ENCODE results near the gene HAUS3.
A peak's percentile ranks its signal among the peaks of the same experiment; 100 is the strongest.

The HAUS3 gene

DNA sequence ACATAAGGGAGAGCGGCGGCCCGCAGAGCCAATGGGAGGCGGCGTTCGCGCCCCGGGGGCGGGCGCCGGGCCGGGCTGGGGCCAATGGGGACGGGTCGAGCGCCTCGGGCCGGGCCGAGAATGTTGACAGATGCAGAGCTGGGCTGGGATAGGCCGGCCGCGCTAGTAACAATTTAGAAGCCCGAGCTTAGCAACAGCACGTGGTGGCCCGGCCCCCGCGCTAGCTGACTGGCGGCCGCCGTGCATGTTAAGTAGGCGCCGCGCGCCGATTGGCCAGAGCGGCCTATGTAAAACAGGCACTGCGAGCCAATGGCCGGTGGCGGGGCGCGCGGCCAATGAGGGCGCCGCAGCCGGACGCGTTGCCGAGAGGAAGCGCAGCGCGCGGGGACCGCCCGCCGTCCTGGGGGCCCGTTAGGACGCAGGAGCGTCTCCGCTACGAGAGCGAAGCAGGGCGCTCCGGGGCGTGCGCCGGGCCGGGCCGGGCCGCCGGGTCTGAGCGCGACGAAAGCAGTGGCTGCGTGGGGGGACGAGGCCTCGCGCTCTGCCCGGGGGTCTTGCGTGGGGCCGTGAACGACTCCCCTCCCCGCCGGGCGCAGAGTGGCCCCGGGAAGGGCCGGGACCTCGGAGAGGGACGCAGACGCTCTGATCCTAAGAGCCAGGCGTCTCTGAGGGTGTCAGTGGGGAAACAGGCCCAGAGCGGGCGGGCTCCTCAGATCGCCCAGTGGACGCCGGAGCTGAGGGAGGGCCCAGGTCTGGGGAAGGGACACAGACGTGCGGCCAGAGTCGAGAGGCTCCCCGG is 20.4 kb upstream of the HAUS3 start:
- DNase-seq (ENCODE audit: low spot score) = peak; percentile 99

DNA sequence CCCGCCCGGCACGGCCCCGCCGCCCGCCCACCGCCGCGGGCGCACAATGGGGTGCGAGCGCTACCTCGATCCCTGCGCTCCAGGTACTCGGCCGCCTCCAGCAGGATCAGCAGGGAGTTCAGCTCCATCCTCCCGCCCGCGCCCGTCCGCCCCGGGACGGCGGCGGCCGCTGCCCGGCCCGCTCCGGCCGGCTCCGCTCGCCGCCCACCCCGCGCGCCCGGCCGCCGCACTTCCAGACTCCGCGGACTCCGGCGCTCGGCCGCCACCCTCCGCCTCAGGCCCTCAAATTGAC is 19.9 kb upstream of the HAUS3 start, which contains the start of gene MXD4:
MXD4 (minus strand) TSS at position 257 of the 292 bp plus-strand sequence; CDS start at position 128, 129 bp downstream.
- DNase-seq (ENCODE audit: low spot score) = no peak

DNA sequence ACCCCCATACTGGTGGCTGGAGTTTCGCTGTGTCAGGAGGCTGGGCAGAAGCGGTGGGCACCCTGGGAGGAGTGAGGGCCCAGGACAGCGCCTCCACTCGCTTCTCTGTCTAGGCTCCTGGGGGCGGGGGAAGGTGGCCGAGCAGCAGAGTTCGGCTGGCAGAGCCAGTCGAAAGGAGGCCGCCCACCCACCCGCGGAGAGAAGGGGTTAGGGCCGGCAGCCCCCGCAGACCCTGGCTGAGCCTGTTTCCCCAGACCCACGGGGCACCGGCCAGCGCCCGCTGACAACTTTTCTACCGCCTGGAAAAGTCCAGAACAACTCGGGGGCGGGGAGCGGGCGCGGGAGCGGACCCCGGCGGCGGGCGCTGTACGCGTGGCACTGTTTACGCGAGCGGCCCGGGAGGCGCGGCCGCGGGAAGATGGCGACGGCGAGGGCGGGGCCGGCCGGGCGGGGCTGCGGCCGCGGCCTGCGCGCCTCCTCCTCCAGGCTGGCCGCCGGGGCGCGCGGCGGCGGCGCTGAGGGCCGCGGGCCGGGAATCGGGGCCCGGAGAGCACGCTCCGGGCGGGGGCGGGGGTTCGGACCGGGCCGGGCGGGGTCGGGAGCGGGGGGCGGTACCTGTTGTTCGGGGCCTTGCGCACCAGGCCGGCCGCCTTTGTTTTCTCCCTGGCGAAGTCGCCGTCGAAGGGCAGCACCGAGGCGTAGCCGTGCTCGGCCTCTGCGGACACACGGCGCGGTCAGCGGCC is 19.4 kb upstream of the HAUS3 start:
- peak; percentile 91 for DNase-seq (ENCODE audit: low spot score)

DNA sequence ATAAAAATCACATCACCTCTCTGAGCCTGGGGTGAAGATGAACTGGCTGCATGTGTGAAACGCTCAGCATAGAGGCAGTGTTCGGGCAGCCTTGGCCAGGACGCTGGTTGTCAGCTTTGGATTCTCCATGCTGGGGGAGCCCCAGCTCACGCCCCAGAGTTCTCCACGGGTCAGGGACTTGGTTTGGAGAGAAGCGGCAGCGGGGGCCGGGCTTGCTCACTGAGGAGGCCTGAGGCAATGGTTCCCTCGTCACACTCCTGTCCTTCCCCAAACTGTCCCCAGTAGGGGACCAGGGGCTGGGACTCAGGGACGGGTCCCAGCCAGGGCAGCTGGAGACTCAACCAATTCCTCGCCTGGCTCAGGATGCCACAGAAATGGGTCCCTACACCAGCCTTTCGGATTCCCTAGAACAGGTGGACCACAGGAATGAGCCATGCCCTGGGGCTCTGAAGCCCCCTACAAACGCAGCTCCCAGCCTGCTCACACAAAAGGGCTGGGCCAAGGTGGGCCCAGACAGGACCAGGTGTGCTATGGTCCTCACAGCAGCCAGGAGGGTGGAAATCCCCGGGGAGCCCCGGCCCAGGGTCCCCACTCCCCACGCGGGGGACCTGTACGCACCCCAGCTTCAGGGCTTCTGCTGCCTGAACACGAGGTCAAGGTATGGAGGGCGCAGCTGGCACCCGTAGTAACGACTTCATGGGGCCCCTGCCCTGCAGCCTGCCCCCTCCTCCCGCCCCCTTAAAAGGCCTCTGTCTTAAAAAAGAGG is 18.6 kb upstream of the HAUS3 start:
- DNase-seq (ENCODE audit: low spot score) = no peak

DNA sequence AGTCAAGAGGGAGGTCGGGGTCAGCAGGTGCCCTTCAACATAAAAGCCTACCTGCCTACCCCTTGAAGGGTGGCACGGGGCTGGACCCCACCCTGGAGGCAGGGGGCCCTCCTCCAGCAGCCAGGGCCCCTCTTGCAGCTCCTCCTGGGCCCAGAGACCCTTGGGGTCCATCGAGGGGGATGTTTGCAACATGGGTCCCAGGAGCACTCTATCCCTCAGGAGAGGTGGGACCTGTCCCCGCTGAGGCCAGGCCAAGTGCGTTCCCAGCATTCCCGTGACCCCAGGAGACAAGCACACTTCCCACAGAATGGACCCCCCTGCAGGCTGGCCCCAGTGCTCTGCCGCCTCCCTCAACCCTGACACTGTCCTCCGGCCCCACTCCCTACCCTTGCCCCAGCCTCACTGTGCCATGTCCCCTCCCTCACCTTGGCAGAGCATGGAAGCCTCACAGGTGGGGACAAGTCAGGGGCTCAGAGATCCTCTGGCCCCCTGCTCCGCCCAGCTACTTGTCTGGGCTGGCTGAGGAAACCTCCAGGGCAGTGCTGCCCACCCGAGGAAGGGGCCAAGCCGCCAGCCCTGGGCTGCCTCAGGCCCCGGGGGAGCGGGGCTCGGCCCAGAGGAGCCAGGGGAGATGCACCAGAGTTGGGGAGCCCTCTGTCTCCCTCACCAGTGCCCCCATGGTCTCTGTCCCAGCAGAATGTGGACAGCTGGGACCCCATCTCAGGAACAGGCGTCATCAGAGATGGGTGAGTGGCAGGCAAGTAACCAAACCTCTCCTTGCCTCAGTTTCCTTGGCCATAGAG is 17.8 kb upstream of the HAUS3 start:
- DNase-seq (ENCODE audit: low spot score) = no peak

DNA sequence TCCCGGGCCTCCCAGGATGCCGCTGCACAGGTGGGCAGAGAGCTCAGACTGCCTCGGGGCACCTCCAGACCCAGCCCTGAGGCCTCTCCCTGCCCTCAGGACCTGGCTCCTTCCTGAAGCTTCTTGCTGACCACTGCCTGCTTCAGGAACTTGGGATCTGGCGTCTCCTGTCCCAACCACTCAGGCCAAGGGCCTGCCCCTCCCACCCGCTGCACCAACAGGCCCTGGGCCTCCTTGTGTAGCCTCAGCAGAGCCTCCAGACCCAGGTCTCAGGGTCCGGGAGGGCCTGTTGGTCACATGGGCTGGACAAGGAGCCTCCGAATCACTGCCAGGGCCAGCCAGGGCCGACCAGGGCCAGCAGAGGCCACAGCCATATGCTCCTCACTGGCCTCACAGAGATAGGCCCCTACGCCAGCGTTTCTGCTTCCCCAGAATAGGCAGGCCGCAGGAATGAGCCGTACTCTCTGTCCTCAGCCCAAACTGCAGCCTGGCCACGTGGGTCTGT is 17.2 kb upstream of the HAUS3 start:
- DNase-seq (ENCODE audit: low spot score) = no peak

DNA sequence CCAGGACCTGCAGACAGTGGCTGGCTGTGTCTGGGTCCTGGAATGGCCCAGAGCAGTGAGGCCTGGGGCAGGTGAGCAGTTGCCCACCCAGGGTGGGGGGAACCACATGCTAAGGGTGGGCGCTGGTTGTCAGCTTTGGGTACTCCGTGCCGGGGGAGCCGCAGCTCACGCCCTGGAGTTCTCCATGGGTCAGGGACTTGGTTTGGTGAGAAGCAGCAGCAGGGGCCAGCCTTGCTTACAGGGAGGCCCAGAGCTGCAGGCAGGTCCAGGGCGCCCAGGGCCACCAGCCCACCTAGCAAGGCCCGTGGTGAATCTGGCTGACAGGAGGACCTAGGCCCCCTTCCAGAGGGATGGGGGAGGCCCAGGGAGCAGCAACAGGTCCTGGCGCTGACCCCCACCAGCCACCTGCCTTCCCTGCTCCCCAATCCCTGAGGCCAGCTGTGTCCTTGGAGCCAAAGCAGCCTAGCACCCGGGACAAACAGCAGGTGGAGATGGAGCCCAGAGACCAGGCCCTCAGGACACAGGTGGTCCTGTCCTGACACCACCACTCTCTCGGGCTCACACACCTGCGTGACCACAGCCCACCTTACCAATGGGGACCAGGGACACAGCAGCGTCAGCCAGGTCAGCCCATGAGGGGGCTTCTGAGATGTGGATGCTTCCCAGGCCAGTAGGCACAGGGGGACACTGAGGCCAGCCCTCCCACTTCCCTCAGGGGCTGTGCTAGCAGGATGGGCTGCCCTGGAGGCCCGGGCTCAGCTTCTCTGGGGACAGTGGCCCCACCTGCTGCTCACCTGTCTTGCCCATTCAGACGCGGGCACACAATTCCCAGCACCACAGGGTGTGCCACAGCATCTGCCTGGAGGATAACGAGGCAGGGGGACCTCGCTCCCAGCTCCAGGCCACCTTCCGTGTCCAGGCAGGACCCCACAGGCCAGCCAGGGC is 16.4 kb upstream of the HAUS3 start:
- no peak for DNase-seq (ENCODE audit: low spot score)

DNA sequence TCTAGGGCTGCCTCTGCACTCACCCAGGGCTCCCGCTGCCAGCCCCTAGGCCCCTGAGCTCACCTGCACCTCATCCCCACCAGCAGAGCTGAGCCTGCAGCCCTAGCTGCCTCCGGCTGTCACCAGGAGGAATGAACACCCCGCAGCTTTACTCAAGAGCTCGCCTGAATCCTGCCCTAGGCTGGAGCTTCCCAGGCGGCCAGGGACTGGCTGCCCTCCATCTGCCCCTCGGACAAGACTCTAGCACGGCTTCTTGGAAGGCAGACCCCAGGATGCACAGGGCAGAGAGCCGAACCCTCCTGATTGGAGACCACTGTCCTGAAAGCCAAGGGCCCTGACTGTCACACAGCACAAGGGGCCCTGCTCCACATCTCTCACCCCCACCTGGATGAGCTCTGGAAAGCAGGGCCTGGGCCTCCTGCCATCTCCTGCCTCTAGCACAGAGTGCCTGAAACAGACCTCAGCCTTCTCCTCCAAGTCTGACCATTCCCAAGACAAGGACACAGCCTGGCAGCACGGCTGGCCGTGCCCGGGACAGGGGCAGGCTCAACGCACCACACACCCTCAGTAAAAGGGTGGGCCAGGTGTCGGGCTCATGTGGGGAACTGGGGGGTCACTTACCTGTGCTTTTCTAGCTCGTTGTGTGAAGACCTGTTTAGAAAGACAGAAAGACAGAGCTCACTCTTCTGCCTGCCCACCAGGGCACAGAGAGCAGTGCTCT is 15.6 kb upstream of the HAUS3 start:
- DNase-seq (ENCODE audit: low spot score) = peak; percentile 11

DNA sequence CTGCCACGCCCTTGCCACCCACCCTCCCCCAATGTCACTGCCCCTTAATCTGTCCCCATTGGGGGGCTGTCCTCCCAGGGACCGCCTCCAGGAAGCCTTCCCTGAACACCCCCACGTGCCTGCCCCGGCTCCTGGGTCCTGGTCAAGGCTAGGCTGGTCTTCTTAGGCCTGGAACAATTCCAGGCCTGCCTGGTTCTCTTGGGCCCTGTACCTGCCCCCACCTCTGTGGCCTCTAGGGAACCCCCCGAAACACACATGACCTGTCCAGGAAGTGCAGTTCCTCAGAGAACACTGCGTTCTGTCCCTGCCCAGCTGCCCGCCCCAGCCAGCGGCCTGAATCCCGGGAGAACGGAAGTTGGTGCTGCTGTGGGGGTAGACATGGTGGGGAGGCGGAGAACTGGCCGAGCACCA is 14.9 kb upstream of the HAUS3 start:
- peak; percentile 16 for DNase-seq (ENCODE audit: low spot score)

DNA sequence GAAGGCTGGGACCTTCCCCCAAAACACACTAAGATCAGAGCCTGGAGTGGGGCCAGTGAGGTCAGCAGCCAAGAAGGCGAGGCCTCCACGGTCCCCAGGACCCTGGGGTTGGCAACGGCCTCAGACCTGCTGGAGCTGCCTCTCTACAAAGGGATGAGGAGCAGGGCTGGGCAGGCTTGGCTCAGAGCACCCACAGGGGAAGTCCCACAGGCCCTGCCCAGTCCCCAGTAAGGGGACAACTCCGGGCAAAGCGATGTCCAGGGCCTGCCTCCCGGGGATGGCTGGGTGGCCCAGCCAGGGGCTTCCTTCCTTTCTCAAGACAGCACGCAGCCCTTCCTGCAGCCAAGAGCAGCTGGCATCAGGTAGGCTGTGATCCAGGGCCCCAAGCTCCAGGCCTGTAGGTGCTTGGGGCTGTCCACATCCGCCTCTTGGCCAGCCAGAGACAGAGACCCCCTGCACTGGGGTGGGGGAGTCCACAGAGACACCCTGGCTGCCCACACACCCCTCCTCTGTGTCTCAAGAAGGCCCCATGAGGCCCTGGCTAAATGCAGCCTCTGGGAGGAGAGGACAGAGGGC is 14.3 kb upstream of the HAUS3 start:
- DNase-seq (ENCODE audit: low spot score) = peak; percentile 14

DNA sequence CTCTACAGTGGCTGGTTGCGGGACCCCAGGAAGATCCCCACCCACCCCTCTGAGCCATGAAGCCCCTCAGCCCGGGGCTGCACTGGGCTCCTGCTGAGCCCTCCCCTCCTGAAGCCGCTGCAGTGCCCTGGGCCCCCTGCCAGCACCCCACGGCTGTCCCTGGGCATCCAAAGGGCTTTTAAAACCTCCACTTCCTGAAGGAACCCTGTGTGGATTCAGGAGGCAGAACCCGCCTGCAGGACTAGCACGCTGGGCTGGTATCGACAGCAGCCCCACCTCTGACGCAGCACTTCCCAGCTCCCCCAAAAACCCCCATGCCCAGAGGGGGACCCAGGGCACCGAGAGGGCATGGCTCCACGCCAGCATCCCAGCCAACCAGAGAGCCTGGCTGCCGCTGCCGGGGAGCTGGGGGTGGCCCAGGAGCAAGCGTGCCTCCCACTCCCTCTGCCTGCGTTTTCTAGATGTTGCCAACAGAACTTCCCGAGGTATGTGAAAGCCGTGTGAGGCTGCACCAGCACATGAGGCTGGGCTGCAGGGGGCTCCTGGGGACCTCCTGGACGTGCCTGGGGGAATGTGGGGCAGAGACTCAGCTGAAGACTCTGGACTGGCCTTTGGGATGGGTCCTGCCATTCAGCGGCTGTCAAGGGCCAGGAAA is 13.7 kb upstream of the HAUS3 start:
- peak; percentile 23 for DNase-seq (ENCODE audit: low spot score)

DNA sequence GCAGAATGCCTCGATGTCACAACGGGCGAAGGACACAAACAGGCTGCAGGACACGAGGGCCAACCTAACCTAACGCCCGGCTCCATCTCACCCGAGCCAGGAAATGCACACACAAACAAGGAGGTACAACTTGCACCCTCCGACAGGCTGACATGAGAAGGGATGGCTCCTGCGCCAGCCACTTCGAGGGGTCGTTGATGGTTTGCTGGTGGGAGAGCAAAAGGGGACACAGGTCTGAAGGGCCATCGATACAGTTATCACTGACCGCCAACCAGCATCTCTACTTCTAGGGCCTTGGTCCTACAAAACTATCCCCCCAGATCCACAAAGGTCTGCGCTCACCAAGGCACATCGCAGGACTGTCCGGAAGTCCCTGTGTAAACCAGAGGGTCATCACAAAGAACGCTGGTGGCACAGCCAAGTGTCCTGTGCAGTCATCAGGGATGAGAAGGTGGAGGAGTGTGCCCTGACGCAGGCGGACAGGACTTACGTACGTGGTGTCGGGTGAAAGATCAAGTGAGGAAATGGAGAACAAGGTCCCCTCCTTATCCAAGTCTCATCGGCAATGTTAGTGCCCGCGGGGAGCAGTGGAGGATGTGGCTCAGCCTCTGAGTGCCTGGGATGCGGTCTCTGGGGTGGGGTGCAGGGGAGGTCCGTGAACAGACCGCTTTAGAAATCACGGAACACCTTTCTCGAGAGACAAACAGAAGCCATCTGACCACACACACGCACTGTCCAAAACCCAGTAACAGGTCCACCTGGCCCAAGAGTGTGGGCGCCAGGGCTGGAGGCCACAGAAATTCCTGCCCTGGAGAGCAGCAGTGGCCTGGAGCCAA is 13.0 kb upstream of the HAUS3 start:
- DNase-seq (ENCODE audit: low spot score) = peak; percentile 12

DNA sequence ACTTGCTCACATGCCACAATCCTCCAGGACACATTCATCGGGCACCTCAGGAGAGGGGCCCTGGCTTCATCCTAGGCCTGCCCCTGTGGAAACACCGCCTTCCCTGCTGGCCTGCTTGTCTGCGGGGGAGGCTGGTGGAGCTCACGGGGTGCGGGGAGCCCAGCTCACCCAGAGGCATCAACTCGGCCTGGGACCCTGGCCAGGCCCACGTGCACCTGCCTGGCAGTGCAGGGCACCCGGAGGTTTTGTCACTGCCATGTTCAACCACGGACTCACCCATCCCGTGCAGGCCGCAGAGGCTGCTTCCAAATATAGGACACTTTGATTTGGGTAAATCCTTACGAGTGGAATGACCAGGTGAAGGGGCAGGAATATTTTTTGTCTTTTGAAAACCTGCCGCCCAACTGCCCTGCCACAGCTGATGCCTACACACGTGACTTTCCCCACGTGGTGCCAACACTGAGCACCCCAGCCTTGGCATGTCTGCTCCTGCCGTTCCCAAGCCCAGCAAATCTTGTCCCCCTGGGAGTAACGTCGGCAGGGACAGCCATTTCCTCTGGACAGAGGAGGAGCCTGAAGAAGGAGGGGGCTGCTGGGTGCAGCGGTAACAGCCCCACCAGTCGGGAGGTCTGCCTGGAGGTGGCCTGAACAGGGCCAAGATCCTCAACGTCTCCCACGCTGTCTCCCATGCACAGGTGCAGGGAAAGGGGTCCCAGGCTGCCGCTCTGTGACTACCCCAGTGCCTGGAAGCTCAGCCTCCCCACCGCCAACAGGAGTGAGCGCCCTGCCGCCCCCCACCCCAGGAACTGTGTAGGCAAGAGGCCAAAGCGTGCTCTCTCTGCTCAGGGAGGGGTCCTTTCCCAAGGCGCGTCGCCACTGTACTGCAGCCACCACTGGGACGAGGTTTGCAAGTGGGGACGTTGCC is 11.5 kb upstream of the HAUS3 start:
- DNase-seq (ENCODE audit: low spot score) = peak; percentile 22

DNA sequence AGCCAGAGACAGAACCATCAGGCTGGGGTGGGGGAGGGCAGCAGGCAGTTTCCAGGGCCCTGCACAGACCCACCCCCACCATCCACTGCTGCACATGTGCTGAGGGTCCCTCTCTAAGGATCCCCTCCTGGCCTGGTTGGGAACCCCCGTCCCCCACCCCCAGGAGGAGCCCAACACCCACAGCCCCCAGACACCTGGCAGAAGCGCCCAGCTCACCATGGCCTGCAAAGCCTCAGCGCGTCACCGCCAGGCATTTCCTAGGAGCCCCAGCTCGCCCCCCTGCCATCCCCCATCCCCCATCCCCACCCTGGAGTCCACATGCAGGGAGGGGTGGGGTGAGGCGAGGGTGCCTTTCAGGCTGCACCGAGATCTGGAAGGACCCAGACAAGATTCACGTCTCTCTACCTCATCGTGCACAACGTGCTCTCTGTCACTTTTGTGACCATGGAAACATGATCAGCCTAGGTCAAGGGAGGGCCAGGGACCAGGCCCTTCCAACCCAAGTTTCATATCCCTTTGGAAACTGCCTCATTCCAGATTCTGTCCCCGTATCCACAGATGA is 10.7 kb upstream of the HAUS3 start:
- no peak for DNase-seq (ENCODE audit: low spot score)

DNA sequence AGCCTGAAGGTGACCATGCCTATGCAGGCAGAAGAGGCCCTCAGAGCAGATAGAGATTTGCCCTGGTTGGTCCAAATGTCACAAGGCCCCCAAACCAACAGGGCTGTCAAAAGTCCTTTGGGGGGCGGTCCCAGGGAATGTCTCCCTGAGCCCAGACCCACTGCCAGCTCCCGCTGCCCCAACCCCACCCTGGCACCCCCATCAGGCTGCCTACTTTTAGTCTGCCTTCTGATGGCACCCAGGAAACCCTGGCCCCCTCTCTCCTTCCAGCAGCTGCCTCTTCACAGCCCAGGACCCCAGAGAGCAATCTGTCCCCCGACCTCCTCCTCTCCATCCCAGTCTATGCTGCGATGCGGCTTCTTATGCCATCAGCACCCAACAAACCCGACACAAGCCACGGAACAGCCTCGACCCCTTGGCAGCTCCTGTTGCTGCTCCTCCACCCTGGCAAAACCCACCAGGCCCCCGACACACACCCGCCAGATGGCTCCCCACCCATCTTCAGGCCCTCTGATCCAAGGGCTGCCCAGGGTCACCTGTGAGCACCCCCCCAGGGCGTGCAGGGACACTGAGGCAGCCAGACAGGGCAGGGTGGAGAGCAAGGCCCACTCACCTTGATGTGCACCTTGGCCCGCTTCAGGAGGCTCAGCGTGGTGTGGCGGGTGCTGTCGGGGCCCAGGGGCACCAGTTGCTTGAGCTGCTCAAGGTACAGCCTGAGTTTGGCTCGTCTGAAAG is 10.0 kb upstream of the HAUS3 start:
- peak; percentile 29 for DNase-seq (ENCODE audit: low spot score)
